ENCODE results near the gene MTSS2.

MTSS2 gene

GRCh38 chr16:70715860-70716357 is 30.1 kb upstream of the MTSS2 start:
- H3K27me3 ChIP-seq: no peaks in the 10 kb centered on the region
- H3K36me3 ChIP-seq: peaks cover 15% of the 10 kb centered on the region
- no peak overlapping the region for H3K27ac ChIP-seq

GRCh38 chr16:70715055-70715858 is 29.4 kb upstream of the MTSS2 start:
- H3K4me3 ChIP-seq (ENCODE audit: low read depth in 1 of 2, low read length in 1 of 2): no peak overlapping the region

More at GRCh38 chr16:70715860-70716357, 30.1 kb upstream of the MTSS2 start:
- Histone ChIP-seq H3K4me3 (ENCODE audit: low read depth in 1 of 2, low read length in 1 of 2) (no peak overlapping the region), H3K9me3 (no peaks in the 10 kb centered on the region), H3K4me1 (ENCODE audit: control insufficient read depth in 1 of 2, insufficient read depth in 1 of 2, low read depth in 1 of 2, low read length in 1 of 2) (no peaks in the 10 kb centered on the region)
- no peak for TF ChIP-seq CTCF (IDR thresholded peaks at IDR 0.05)

GRCh38 chr16:70714581-70715054 is 28.8 kb upstream of the MTSS2 start:
- no peak overlapping the region for H3K4me3 ChIP-seq (ENCODE audit: low read depth in 1 of 2, low read length in 1 of 2)
- H3K4me1 ChIP-seq (ENCODE audit: control insufficient read depth in 1 of 2, insufficient read depth in 1 of 2, low read depth in 1 of 2, low read length in 1 of 2): no peaks in the 10 kb centered on the region
- H3K9me3 ChIP-seq: no peaks in the 10 kb centered on the region
- no peak overlapping the region for H3K27ac ChIP-seq
- no peak for TF ChIP-seq CTCF (IDR thresholded peaks at IDR 0.05)
- H3K27me3 ChIP-seq: no peaks in the 10 kb centered on the region
- peaks cover 15% of the 10 kb centered on the region for H3K36me3 ChIP-seq

More at GRCh38 chr16:70715055-70715858, 29.4 kb upstream of the MTSS2 start:
- Histone ChIP-seq H3K27ac (no peak overlapping the region), H3K9me3 (no peaks in the 10 kb centered on the region), H3K4me1 (ENCODE audit: control insufficient read depth in 1 of 2, insufficient read depth in 1 of 2, low read depth in 1 of 2, low read length in 1 of 2) (no peaks in the 10 kb centered on the region), H3K27me3 (no peaks in the 10 kb centered on the region), H3K36me3 (peaks cover 19% of the 10 kb centered on the region)
- no peak for TF ChIP-seq CTCF (IDR thresholded peaks at IDR 0.05)

- no peaks in the 10 kb centered on the region for H3K4me1 ChIP-seq (ENCODE audit: control insufficient read depth in 1 of 2, insufficient read depth in 1 of 2, low read depth in 1 of 2, low read length in 1 of 2)
- no peak overlapping the region for H3K4me3 ChIP-seq (ENCODE audit: low read depth in 1 of 2, low read length in 1 of 2)
- no peak for TF ChIP-seq CTCF (IDR thresholded peaks at IDR 0.05)
- H3K27me3 ChIP-seq: no peaks in the 10 kb centered on the region
- H3K27ac ChIP-seq: no peak overlapping the region
- H3K36me3 ChIP-seq: peaks cover 14% of the 10 kb centered on the region
- no peaks in the 10 kb centered on the region for H3K9me3 ChIP-seq
Measured at GRCh38 chr16:70713824-70714223, 28.0 kb upstream of the MTSS2 start.

- Histone ChIP-seq H3K36me3 (peaks cover 16% of the 10 kb centered on the region), H3K9me3 (no peaks in the 10 kb centered on the region), H3K4me1 (ENCODE audit: control insufficient read depth in 1 of 2, insufficient read depth in 1 of 2, low read depth in 1 of 2, low read length in 1 of 2) (no peaks in the 10 kb centered on the region), H3K4me3 (ENCODE audit: low read depth in 1 of 2, low read length in 1 of 2) (no peak overlapping the region), H3K27ac (no peak overlapping the region), H3K27me3 (no peaks in the 10 kb centered on the region)
- no peak for TF ChIP-seq CTCF (IDR thresholded peaks at IDR 0.05)
Measured at GRCh38 chr16:70713342-70713741, 27.5 kb upstream of the MTSS2 start.

All from neutrophil (primary cell).